ENCODE results near the gene PRTFDC1. TPM values are rescaled to one million over a fixed set of nuclear protein-coding genes. Genes with fewer than 3 reads are reported as not detected.
A peak's percentile ranks its signal among the peaks of the same experiment; 100 is the strongest.

PRTFDC1 gene
- total and polyA plus RNA-seq, 7 experiments from 2014 or later = 0.13 to 1.7 (median 0.69) TPM

DNA sequence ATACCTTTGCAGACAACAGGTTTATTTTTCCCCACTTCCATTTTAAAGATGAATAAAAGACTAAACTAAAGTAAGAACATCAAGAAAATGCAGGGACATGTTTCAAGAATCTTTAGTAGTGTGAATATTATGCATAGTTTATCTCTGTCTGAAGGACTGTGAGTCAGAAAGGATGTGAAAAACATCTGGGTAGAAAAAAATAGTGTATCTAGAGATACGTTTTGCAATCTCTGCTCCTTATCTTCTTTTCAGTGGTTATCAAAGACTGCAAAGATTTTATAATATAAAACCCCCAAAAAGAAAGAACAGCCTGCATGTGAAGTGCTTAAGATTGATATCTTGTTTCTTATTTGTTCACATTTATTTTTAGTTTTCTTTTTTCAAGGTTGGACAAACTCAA is 126.9 kb downstream of the PRTFDC1 start:
- POLR2A ChIA-PET = no interaction called here
- Mint-ChIP-seq H3K4me3 (peak overlapping the region in 3 of 10 donors; percentile 27 to 62 (median 51)), H3K9me3 (peaks cover 0 to 6% (median 0%) of the 10 kb centered on the region in 11 donors)

GRCh38 chr10:24824536-24824935 is 127.9 kb downstream of the PRTFDC1 start:
- no peaks in the 10 kb centered on the region for H3K27me3 Mint-ChIP-seq
- no peak for DNase-seq
- H3K4me3 Mint-ChIP-seq = no peak overlapping the region
- peaks cover 3 to 21% of the 10 kb centered on the region in 2 donors for H3K4me1 ChIP-seq (ENCODE audit: control insufficient read depth in 2 of 2, insufficient read depth in 2 of 2, low read length in 2 of 2)
- ChIA-PET POLR2A (no interaction called here), CTCF (no interaction called here)
- peak overlapping the region in 1 of 9 donors; percentile 27 for H3K27ac Mint-ChIP-seq
- intact Hi-C loops (cut with micrococcal nuclease) = loop anchor here (5.0 to 10.0 kb wide), 5 partner anchors 60 to 260 kb away; partner anchors contain the start of gene ARHGAP21 (in 1 of the 2)
- no peaks in the 10 kb centered on the region for H3K27me3 ChIP-seq (ENCODE audit: control insufficient read depth in 2 of 2, insufficient read depth in 2 of 2, low read length in 2 of 2)
- H3K4me3 ChIP-seq (ENCODE audit: low read length) = no peak overlapping the region
- H3K36me3 ChIP-seq (ENCODE audit: control insufficient read depth in 2 of 3, insufficient read depth in 3 of 3, low read length in 3 of 3) = no peaks in the 10 kb centered on the region
- H3K27ac ChIP-seq (ENCODE audit: low read depth, low read length) = no peak overlapping the region
- peaks cover 0 to 3% (median 0%) of the 10 kb centered on the region in 5 donors for H3K36me3 Mint-ChIP-seq
- H3K4me1 Mint-ChIP-seq = peaks cover 14 to 62% (median 50%) of the 10 kb centered on the region in 7 donors
- no peak for ATAC-seq
- no peaks in the 10 kb centered on the region for H3K9me3 ChIP-seq (ENCODE audit: control insufficient read depth in 2 of 3, low read length in 3 of 3)
- H3K9me3 Mint-ChIP-seq = peaks cover 0 to 6% (median 0%) of the 10 kb centered on the region in 11 donors

More for the DNA sequence above, 126.9 kb downstream of the PRTFDC1 start:
- Histone ChIP-seq H3K27me3 (ENCODE audit: control insufficient read depth in 2 of 2, insufficient read depth in 2 of 2, low read length in 2 of 2) (no peaks in the 10 kb centered on the region), H3K9me3 (ENCODE audit: control insufficient read depth in 2 of 3, low read length in 3 of 3) (no peaks in the 10 kb centered on the region), H3K27ac (ENCODE audit: low read depth, low read length) (no peak overlapping the region), H3K4me3 (ENCODE audit: low read length) (no peak overlapping the region), H3K36me3 (ENCODE audit: control insufficient read depth in 2 of 3, insufficient read depth in 3 of 3, low read length in 3 of 3) (no peaks in the 10 kb centered on the region), H3K4me1 (ENCODE audit: control insufficient read depth in 2 of 2, insufficient read depth in 2 of 2, low read length in 2 of 2) (peaks cover 3 to 21% of the 10 kb centered on the region in 2 donors)
- peak; percentile 8 for ATAC-seq
- Mint-ChIP-seq H3K36me3 (peaks cover 0 to 3% (median 0%) of the 10 kb centered on the region in 5 donors), H3K4me1 (peaks cover 14 to 54% (median 47%) of the 10 kb centered on the region in 7 donors), H3K27me3 (no peaks in the 10 kb centered on the region), H3K27ac (peak overlapping the region in 4 of 9 donors; percentile 1 to 67 (median 31))
- no peak for DNase-seq
- intact Hi-C loops (cut with micrococcal nuclease) = loop anchor here (5.0 to 10.0 kb wide), 5 partner anchors 59 to 259 kb away; partner anchors contain the start of gene ARHGAP21 (in 1 of the 2)
- CTCF ChIA-PET = no interaction called here

DNA sequence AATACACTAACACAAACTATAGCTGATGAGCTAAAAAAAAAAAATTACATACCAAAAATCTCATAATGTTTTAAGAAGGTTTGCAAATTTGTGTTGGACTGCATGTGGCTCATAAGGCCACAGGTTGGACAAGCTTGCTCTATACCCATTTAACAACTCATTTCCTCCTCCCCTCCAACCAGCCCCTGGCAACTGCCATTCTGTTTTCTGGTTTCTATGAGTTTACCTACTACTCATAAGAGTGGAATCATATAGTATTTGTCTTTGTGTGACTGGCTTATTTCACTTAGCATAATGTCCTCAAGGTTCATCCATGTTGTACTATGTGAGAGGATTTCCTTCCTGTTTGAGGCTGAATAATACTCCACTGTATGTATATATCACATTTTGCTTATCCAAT is 128.3 kb downstream of the PRTFDC1 start:
- peaks cover 3 to 21% of the 10 kb centered on the region in 2 donors for H3K4me1 ChIP-seq (ENCODE audit: control insufficient read depth in 2 of 2, insufficient read depth in 2 of 2, low read length in 2 of 2)
- intact Hi-C loops (cut with micrococcal nuclease) = loop anchor here (5.0 to 10.0 kb wide), 5 partner anchors 61 to 261 kb away; partner anchors contain the start of gene ARHGAP21 (in 1 of the 2)
- ATAC-seq (no peak), DNase-seq (no peak)
- no peaks in the 10 kb centered on the region for H3K27me3 Mint-ChIP-seq
- no peak overlapping the region for H3K4me3 ChIP-seq (ENCODE audit: low read length)
- peaks cover 0 to 3% (median 0%) of the 10 kb centered on the region in 5 donors for H3K36me3 Mint-ChIP-seq
- peak overlapping the region in 2 of 9 donors; percentile 27 to 42 for H3K27ac Mint-ChIP-seq
- ChIA-PET CTCF (no interaction called here), POLR2A (no interaction called here)
- H3K4me3 Mint-ChIP-seq = no peak overlapping the region
- peaks cover 14 to 60% (median 50%) of the 10 kb centered on the region in 7 donors for H3K4me1 Mint-ChIP-seq
- no peaks in the 10 kb centered on the region for H3K9me3 ChIP-seq (ENCODE audit: control insufficient read depth in 2 of 3, low read length in 3 of 3)
- no peaks in the 10 kb centered on the region for H3K36me3 ChIP-seq (ENCODE audit: control insufficient read depth in 2 of 3, insufficient read depth in 3 of 3, low read length in 3 of 3)
- H3K9me3 Mint-ChIP-seq = peaks cover 0 to 6% (median 0%) of the 10 kb centered on the region in 11 donors
- no peaks in the 10 kb centered on the region for H3K27me3 ChIP-seq (ENCODE audit: control insufficient read depth in 2 of 2, insufficient read depth in 2 of 2, low read length in 2 of 2)
- no peak overlapping the region for H3K27ac ChIP-seq (ENCODE audit: low read depth, low read length)

DNA sequence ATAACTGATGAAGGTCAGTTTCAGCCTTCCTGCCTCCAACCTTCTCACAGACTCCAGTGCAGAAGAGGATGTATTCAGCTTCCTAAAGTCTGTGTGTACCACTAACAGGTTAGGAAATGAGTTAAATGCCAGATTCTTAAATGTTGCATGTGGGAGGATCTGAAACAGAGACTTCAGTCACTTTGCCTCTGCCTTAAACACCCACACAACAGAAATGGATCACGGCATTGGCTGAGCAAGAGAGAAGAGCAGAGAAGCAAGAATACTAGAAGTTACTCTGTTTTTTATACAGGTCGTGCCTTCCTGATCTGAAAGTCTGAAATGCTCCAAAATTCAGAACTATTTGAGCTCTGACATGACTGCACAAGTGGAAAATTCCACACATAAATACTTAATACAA is 129.8 kb downstream of the PRTFDC1 start:
- Mint-ChIP-seq H3K4me1 (peaks cover 10 to 48% (median 41%) of the 10 kb centered on the region in 7 donors), H3K27ac (peak overlapping the region in 3 of 9 donors; percentile 44 to 71 (median 45)), H3K9me3 (peaks cover 0 to 6% (median 0%) of the 10 kb centered on the region in 11 donors), H3K27me3 (no peaks in the 10 kb centered on the region), H3K4me3 (peak overlapping the region in 1 of 10 donors; percentile 5), H3K36me3 (no peaks in the 10 kb centered on the region)
- Histone ChIP-seq H3K27me3 (ENCODE audit: control insufficient read depth in 2 of 2, insufficient read depth in 2 of 2, low read length in 2 of 2) (no peaks in the 10 kb centered on the region), H3K4me1 (ENCODE audit: control insufficient read depth in 2 of 2, insufficient read depth in 2 of 2, low read length in 2 of 2) (peaks cover 3 to 18% of the 10 kb centered on the region in 2 donors), H3K36me3 (ENCODE audit: control insufficient read depth in 2 of 3, insufficient read depth in 3 of 3, low read length in 3 of 3) (no peaks in the 10 kb centered on the region), H3K4me3 (ENCODE audit: low read length) (no peak overlapping the region), H3K27ac (ENCODE audit: low read depth, low read length) (no peak overlapping the region), H3K9me3 (ENCODE audit: control insufficient read depth in 2 of 3, low read length in 3 of 3) (no peaks in the 10 kb centered on the region)
- intact Hi-C loops (cut with micrococcal nuclease) = loop anchor here (5.0 to 10.0 kb wide), 5 partner anchors 62 to 262 kb away; partner anchors contain the start of gene ARHGAP21 (in 1 of the 2)
- ATAC-seq (no peak), DNase-seq (peak in 3 of 9 donors; percentile 4 to 35 (median 7))
- CTCF ChIA-PET = no interaction called here
- POLR2A ChIA-PET = no interaction called here

DNA sequence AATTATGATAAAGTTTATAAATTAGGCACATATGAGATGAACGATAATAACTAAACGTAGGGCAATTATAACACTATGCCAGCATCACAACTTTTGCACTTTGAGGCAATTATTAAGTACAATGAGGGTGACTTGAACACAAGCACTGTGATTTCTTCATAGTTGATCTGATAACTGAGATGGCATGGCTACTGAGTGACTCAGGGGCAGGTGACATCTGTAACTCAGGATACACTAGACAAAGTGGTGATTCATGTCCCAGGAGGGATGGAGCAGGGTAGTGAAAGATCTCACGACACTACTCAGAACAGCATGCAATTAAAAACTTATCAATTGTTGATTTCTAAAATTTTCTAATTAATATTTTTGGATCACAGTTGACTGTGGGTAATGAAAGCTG is 130.4 kb downstream of the PRTFDC1 start:
- Histone ChIP-seq H3K36me3 (ENCODE audit: control insufficient read depth in 2 of 3, insufficient read depth in 3 of 3, low read length in 3 of 3) (no peaks in the 10 kb centered on the region), H3K27me3 (ENCODE audit: control insufficient read depth in 2 of 2, insufficient read depth in 2 of 2, low read length in 2 of 2) (no peaks in the 10 kb centered on the region), H3K27ac (ENCODE audit: low read depth, low read length) (no peak overlapping the region), H3K9me3 (ENCODE audit: control insufficient read depth in 2 of 3, low read length in 3 of 3) (no peaks in the 10 kb centered on the region), H3K4me1 (ENCODE audit: control insufficient read depth in 2 of 2, insufficient read depth in 2 of 2, low read length in 2 of 2) (peaks cover 3 to 18% of the 10 kb centered on the region in 2 donors), H3K4me3 (ENCODE audit: low read length) (no peak overlapping the region)
- Mint-ChIP-seq H3K4me1 (peaks cover 10 to 48% (median 41%) of the 10 kb centered on the region in 7 donors), H3K27ac (peak overlapping the region in 4 of 9 donors; percentile 8 to 71 (median 44)), H3K36me3 (no peaks in the 10 kb centered on the region), H3K9me3 (peaks cover 0 to 6% (median 0%) of the 10 kb centered on the region in 11 donors), H3K4me3 (no peak overlapping the region), H3K27me3 (no peaks in the 10 kb centered on the region)
- intact Hi-C loops (cut with micrococcal nuclease) = loop anchor here (5.0 to 10.0 kb wide), 5 partner anchors 63 to 263 kb away; partner anchors contain the start of gene ARHGAP21 (in 1 of the 2)
- ATAC-seq (no peak), DNase-seq (no peak)
- CTCF ChIA-PET = no interaction called here
- POLR2A ChIA-PET = no interaction called here

DNA sequence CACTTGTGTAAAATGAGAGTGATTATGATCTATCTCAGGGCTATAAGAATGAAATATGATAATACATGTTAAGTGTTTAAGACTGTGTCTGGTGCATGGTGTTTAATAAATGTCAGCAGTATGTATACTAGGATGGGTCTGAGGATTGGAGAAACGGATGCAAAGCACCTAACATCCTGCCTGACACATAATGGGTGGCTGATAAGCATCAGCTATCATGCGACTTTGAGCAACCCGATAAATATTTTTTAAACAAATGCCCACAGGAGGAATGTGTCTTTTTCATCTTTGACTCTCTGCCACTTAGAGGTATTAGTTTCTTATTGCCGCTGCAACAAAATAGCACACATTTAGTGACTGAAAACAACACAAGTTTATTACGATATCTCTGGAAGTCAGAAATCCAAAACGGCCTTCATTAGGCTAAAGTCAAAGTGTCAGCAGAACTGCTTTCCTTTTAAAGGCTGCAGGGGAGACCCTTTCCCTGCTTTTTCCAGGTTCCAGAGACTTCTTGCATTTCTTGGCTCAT is 135.5 kb downstream of the PRTFDC1 start:
- Mint-ChIP-seq H3K9me3 (no peaks in the 10 kb centered on the region), H3K4me3 (no peak overlapping the region), H3K27ac (peak overlapping the region in 2 of 9 donors; percentile 48 to 57), H3K27me3 (no peaks in the 10 kb centered on the region), H3K36me3 (no peaks in the 10 kb centered on the region), H3K4me1 (peaks cover 0 to 15% (median 6%) of the 10 kb centered on the region in 7 donors)
- Histone ChIP-seq H3K9me3 (ENCODE audit: control insufficient read depth in 2 of 3, low read length in 3 of 3) (no peaks in the 10 kb centered on the region), H3K27me3 (ENCODE audit: control insufficient read depth in 2 of 2, insufficient read depth in 2 of 2, low read length in 2 of 2) (no peaks in the 10 kb centered on the region), H3K36me3 (ENCODE audit: control insufficient read depth in 2 of 3, insufficient read depth in 3 of 3, low read length in 3 of 3) (no peaks in the 10 kb centered on the region), H3K4me3 (ENCODE audit: low read length) (no peak overlapping the region), H3K4me1 (ENCODE audit: control insufficient read depth in 2 of 2, insufficient read depth in 2 of 2, low read length in 2 of 2) (no peaks in the 10 kb centered on the region), H3K27ac (ENCODE audit: low read depth, low read length) (no peak overlapping the region)
- intact Hi-C loops (cut with micrococcal nuclease) = no loop called here
- ChIA-PET POLR2A (no interaction called here), CTCF (interaction anchor here (0.6 kb wide), 1 partner anchor 46 kb away, joined by 3 read pairs; no protein-coding TSS in a partner anchor)
- DNase-seq (no peak), ATAC-seq (no peak)

All from naive thymus-derived CD4-positive, alpha-beta T cell (primary cell).